ENCODE data around the gene DZIP1L.
"Not testable (repeated sequence)": the region's sequence is repeated elsewhere in the genome, so short reads cannot be mapped to it uniquely, and the experiment has no call there.

DZIP1L gene

DNA sequence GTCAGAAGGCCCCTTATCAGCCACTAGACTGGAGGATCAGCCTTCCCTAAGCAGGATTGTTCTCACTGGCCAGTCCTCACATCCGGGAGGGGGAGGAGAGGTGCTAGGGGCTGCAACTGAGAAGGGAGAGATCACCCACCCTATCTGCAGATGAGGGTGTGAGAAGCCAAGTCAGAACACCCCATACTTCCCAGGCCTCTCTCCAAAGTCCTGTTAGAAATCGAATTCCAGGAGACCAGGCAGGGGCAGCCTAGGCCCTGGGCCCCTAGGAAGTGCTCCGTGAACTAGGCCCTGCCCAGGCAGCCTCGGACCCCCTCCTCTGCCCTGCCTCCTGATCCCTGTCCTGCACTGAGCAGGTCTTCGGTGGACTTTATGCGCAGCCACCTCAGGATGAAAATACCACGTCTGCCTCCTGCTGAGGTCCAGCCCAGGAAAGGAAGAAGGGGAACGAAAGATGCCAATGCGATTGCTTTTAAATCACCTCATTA is 933 bp downstream of the DZIP1L start:
- DNase-seq (ENCODE audit: low read depth): no peak

DNA sequence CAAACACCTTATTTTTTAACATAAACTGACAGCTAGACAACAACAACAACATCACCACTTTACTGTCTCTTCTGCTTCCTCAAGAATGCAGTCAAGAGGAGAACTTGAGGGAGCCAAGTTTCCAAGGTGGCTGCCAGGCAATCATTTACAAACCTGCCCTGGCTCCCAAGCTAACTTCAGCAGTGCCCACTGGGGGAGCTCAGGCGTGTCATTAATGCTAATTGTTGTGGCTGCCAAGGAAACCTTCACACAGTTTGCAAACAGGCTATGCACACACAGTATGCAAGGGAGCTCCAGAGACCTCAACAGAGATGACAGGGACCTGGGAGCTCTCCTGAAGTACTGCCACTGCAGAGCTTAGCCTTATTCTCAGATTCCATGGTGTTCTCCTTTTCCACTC is 2.1 kb downstream of the DZIP1L start:
- DNase-seq (ENCODE audit: low read depth): no peak

DNA sequence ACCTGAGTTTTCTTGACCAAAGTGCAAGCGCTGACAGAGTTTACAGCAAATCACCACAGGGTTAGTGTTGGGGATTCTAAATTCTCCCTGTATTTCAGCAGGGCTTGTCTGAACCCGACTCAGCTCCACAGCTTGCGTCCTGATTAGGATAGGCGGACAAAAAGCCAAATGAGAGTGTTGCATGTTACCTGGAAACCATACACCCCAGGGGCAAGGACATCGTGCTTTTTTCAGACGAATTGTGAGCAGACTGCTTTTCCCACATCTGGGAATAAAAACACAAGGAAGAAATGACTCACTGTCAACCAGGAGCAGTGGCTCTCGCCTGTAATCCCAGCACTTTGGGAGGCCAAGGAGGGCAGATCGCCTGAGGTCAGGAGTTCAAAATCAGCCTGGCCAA is 3.0 kb downstream of the DZIP1L start:
- no peak for DNase-seq (ENCODE audit: low read depth)

DNA sequence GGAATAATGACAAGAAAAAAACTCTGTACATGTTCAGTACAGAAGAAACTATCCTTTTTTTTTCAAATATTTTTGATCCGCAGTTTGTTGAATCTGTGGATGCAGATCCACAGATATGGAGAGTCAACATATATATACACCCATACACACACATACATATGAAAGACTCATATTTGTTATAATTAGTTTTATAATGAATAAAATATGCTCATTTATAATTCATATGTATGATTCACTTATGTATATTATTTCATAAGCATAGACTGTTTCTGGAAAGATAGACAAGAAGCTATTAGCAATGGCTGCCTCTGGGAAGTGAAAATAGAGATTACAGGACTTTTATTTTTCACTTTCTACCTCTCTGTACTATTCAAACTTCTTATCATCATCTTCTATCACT is 9.8 kb downstream of the DZIP1L start:
- no peak for DNase-seq (ENCODE audit: low read depth)

DNA sequence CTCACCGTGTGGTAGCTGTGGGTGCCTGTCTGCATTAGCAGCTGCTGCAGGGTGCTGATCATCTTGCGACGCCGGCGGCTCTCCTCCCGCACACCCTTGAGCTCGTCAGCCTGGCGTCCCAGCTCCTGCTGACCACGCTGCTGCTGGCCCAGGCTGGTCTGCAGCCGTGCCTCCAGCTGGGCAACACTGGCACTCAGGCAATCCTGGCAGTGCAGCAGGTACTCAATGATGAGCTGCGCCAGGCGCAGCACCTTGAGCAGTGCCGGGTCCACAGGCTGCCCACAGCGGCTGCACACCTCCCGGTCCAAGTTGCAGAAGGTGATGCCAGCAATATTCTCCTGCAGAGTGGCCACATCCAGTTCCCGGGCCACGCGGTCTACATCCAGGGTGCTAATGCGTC is 11.9 kb downstream of the DZIP1L start:
- DNase-seq (ENCODE audit: low read depth): no peak

DNA sequence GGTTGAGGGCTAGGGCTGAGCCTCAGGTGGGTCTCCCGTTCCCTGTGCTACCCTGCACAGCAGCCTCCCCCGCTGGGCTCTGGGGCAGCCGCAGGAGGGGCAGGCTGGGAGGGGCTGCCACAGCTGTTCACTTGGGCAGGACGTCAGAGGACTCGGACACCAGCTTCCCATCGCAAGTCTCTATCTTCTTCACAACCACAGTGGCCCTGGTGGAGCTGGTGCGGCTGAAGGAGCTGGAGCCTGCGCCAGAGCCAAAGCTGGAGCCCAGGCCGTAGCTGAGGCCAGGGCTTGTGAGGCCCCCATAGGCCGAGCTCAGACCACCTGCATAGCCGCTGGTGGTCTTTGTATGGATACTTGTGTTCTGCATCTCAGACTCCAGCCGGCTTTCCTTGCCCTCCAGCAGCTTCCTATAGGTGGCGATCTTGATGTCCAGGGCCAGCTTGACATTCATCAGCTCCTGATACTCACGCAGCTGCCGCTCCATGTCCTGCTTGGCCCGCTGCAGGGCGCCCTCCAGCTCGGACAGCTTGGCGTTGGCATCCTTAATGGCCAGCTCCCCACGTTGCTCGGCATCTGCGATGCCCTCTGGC is 14.0 kb downstream of the DZIP1L start:
- not testable (repeated sequence) for DNase-seq (ENCODE audit: low read depth)

DNA sequence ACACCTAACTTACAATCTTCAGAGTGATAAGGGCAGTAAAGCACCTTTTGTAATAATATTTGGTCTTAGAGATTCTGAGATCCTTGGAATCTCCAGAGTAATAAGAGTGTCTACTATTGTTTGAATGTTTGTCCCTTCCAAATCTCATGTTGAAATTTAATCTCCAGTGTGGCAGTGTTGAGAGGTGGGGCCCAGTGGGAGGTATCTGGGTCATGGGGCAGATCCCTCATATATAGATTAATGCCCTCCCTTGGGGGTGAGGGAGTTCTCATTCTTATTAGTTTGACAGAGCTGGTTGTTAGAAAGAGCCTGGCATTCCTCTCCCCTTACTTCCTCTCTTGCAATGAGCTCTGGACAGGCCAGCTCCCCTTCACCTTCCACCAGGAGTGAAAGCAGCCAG is 16.0 kb downstream of the DZIP1L start:
- DNase-seq (ENCODE audit: low read depth): no peak

DNA sequence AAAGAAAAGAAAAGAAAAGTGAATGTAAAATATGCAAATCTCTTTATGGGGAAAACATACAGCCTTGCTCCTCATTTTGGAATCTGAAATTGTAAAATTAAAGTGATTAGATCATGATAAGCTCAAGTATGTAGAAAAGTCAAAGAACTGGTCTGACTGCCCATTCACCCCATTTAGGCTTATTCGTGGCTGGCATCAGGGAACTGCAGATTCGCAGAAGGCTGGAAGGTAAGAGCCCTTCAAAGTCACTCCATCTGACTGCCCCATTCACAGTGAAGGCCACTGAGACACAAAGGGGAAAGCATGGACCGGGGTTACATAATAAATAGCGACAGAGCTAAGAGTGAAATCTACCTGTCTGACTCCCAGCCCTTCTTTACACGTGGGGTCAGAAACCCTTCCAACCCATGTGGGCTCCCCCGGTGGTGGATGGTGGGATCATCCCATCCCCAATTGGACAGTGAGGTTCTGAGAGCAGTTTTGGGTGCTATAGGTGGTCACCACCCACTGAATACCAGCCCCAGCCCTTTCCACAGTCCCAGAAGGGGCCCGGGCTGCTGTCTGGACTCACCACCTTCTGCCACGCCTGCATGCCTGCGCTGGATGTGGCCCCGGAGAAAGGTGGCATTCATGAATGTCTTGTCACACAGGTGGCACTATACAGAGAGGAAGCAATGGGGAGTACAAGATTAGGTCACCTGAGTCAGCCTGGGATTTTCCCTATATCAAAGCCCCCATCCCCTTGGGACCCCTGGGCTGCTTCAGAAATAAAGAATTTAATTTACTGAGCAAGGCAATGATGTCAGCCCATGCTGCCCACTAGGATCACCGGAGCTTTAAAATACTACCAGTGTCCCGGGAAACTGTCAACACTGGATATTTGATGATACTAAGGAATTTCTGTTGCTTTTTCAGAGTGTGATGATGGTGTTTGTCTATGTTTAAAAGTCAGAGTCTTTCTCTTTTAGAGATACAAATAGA is 17.9 kb downstream of the DZIP1L start:
- DNase-seq (ENCODE audit: low read depth): no peak

DNA sequence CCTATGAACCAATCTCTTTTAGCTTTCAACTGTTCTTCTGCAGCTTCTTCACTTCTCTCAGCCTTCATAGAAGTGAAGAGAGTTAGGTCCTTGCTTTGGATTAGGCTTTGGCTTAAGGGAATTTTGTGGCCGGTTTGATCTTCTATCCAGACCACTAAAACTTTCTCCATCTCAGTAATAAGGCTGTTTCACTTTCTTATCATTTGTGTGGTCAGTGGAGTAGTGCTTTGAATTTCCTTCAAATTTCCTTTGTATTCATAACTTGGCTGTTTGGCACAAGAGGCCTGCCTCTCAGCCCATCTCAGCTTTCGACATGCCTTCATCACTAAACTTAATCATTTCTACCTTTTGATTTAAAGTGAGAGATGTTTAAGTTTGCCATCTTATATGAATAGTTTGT is 21.7 kb downstream of the DZIP1L start:
- DNase-seq (ENCODE audit: low read depth): no peak

DNA sequence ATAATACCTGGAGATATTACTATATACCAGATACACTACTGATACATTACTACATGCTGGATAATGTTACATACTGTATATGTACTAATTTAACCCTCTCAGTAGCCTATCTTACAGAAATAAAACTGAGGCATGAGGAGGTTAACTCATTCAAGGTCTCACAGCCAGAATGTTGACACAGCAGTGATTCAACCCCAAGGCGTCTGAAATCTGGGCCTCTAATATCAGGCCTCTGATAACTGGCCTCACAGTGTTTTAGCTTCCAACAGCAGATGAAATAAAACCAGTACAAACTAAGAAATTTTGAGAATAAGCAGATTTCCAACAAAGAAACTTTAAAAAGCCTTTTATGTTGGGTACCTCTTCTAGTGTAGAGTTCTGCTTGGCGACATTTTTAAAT is 23.4 kb downstream of the DZIP1L start:
- DNase-seq (ENCODE audit: low read depth): no peak

DNA sequence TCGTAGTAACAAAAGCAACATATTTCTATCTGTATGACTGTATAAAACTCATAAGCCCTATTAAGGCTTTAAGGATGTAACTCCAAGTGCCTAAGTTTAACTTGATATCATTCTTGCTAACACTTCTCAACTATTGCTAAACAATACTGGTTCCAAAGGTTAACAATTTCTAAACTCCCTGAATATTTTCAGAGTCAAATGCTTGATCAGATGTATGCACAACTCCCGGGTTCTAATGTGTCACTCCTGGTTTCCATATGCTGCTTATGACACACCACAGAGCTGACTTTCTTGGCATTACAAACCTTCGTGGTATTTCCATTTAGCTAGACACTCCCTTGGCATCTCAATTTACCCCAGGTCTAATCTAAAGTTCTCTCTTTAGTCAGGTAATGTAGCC is 26.3 kb downstream of the DZIP1L start:
- DNase-seq (ENCODE audit: low read depth): no peak

DNA sequence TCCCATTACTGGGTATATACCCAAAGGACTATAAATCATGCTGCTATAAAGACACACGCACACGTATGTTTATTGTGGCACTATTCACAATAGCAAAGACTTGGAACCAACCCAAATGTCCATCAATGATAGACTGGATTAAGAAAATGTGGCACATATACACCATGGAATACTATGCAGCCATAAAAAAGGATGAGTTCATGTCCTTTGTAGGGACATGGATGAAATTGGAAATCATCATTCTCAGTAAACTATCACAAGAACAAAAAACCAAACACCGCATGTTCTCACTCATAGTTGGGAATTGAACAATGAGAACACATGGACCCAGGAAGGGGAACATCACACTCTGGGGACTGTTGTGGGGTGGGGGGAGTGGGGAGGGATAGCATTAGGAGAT is 29.7 kb downstream of the DZIP1L start:
- DNase-seq (ENCODE audit: low read depth): not testable (repeated sequence)

DNA sequence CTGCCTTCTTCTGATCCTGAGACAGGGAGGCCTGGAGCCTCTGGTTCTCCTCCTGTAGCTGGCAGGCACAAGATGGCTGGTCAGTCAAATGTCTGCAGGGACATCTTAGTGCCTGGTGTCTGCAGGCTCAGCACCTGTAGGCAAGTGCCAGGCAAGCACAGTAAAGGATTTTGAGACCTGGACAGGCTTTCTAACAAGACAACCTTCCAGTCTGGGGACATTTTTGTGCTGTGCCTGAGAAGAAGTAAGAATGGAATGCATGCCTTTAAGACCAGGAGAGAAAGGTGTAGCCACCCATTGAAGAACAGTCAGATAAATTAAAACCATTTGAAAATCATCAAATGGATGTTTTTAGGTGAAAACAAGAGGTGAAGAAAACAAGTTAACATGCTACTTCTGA is 31.2 kb downstream of the DZIP1L start:
- DNase-seq (ENCODE audit: low read depth): no peak

DNA sequence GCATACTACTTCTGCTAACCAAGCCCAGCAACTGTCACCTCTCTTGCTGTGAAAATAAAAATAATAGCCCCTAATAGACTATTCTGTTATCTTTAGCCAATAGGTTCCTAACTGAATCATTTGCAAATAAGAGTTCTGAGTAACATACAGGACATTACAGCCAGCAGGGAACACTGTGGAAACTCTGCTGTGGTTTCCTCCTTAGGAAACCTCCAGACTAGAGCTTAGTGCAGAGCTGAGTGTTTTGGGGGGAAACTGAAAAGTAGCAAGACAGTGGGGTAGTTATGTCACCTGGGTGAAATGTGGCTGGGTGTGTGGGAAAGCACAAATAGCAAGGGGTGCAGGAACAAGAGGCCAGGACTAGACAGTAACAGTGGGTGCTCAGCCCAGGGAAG is 32.4 kb downstream of the DZIP1L start:
- DNase-seq (ENCODE audit: low read depth): no peak

DNA sequence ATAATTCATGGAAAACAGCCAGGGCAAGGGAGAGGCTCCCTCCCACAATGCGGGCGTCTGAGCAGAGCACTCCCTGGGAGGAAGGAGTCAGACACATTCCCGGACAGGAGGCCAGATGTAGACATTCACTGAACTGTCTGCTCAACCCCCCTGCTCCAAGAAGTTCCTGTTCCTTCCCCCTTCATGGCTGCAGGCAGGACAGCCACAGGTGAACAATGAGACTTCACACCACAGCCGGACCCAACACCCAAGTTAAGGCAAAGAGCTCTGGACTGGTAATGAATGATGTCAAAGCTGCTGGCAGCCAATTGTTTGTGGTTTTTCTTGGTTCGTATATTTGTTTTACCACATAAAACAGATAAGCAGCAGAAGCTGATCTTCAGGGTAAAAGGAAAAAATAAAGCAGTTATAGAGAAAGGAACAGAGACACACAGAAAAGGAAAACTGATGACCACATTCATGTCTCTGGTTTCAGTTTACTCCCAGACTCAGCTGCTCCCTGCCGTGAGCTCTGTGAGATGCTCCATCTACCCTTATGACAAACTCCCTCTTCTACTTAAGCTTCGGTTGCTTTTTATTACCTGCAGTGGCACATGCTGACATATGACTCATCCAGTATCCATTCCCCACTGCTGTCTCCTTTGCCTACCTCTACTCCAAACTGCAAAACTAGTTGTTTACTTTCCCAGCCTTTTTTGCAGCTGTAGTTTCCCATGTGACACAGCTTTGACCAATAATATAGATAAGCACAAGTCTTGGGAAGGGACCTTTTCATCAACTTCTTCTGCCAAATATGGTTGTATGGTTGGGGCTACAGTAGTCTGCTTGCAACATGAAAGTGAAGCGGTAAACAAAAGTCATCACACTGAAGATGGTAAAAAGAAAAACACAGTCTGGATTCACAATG is 33.1 kb downstream of the DZIP1L start:
- no peak for DNase-seq (ENCODE audit: low read depth)

DNA sequence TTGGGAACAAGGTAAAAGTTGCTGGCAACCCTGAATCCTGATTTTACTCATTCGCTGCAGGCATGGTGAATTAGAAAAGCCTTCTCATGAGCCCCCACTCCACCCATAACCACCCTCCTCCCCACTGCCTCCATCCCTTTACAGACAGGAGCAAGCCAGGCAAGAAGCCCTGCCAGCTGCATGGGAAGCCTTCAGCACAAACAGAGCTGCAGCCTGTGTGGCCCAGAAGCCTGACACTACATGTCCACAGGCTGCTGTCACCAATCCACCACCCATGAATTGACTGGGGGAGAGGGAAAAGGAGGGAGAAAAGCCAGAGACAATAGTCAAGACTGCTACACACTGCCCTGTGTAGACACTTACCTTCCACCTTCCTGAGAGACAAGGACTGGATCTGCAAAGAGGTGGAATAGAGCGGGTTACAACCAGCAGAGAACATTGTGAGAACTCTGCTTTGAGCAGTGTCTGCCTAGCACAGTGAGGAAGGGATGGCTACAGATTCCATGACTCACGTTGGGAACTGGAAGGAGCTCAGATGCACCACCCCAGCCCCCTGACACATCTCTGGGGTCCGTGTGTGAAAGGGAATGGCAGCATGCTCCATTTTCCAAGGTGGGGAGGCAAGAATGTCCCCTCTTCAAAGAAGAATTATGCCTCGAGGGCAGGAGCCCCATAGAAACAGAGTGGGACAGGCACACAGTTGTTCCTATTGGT is 33.9 kb downstream of the DZIP1L start:
- no peak for DNase-seq (ENCODE audit: low read depth)

DNA sequence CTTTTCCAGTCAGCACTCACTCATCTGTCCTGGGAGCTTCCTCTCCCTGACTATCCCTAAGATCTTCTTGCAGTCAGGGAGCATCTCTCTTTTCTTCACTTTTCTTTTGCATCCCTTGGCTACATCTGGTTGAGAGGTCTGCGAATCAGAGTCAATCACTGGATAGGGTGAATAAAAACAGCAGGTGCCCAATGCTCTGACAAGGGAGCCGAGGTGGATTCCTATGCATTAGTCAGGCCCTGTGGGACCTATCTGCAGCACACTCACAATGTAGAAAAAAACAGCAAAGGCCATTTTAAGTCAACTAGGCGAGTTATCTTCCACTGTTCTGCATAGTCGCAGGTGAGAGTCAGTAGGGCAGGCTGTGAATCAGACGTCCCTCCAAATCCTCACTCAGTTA is 35.5 kb downstream of the DZIP1L start:
- DNase-seq (ENCODE audit: low read depth): no peak

DNA sequence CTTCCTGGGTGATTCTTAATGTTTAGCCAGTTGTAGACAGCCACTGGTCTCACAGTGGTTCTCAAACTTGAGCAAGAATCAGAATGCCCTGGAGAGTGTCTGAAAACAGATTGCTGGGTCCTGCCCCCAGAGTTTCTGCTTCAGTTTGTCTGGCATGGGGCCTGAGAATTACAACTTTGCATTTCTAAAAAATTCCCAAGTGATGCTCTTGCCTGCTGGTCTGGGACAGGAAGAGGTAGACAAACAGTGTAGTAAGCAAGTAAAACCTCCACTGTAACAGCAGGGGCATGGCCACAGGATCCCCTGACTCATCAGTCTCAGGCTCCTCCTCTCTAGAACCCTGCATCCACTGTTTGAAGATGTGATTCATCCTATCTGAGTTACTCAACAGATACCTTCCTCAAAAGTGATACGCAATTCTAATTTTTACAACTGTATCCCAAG is 36.5 kb downstream of the DZIP1L start:
- no peak for DNase-seq (ENCODE audit: low read depth)

DNA sequence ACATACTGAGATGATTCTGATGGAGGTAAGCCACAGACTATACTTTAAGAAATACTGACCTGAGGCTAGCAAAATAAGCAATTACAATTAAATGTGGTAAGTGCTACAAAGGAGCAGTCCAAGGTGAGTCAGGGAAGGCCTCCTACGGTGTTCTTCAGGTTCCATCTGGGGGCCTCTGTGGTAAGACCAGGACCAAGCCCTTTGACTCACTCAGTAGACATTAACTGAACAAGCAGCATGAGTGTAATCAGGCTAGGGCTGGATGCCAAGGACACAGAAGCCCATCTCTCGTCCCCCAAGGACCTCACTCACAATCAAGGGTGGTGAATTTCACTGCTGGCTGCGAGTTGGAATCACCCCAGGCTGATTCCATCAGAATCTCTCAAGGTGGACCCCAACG is 37.3 kb downstream of the DZIP1L start:
- no peak for DNase-seq (ENCODE audit: low read depth)

DNA sequence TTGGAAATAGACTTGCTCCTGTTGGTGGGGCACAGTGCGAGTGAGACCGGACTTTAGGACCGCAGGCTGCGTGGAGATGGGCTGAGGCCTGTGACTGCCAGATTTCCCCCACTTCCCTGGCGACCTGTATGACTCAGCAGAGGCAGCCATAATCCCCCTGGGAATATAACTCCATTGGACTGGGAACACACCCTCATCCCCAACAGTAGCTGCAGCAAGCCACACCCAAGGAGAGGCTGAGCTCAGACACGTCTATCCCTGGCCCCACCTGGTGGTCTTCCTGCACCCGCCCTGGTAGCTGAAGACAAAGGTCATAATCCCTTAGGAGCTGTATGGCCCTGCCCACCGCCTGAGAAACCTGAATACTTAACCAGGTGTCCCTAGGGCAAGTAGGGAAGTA is 42.6 kb downstream of the DZIP1L start:
- DNase-seq (ENCODE audit: low read depth): no peak

DNA sequence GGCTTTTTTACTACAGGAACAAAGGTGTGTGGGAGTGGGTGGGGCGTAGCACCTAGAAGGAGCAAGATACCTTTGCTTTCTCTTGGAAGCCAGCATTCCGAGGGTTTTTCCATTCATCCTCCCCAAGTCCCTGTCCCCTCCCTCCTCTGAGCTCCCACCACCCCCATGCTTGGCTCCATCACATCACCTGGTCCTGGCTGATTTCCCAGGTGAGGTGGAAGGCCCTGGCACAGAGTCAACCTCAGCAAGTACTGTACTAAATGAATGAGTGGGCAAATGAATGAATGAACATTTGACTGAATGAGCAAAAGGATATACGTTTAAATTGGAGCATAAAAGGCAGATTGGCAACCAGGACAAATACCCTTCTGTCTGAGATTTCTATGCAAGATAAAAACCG is 45.4 kb downstream of the DZIP1L start:
- DNase-seq (ENCODE audit: low read depth): no peak

Data from stimulated activated CD8-positive, alpha-beta memory T cell treated with anti-CD3 and anti-CD28 coated beads, Interleukin-12 subunit alpha, Interleukin-12 subunit beta, amount 100 ng/mL, for 1 hour (primary cell).